OCI-LY1 (cell line): ENCODE data around the gene ADGRD2.

ENCODE experiments used
- H2AFZ ChIP-seq: fragments of 200-600 bp; sonication (generic), shearing (Covaris generic); 2 replicates; pipeline ENCODE4 v1.6.0; 2014; ENCODE audit warnings: antibody characterized with exemption, mild to moderate bottlenecking, low read length
- H3F3A ChIP-seq: fragments of 200-600 bp; sonication (generic), shearing (Covaris generic); 2 replicates; pipeline ENCODE4 v1.6.0; 2014; ENCODE audit warnings: mild to moderate bottlenecking, antibody characterized with exemption, low read length, moderate library complexity; ENCODE audit not compliant: insufficient read depth
- H3K27ac ChIP-seq: fragments of 200-600 bp; sonication (generic); 2 replicates; pipeline ENCODE4 v1.5.1; 2014; ENCODE audit warnings: low read length, mixed run types, mild to moderate bottlenecking, low read depth; ENCODE audit not compliant: poor library complexity, severe bottlenecking
- H3K27me3 ChIP-seq: fragments of 200-600 bp; sonication (generic); 2 replicates; pipeline ENCODE4 v1.6.0; 2014; ENCODE audit warnings: antibody characterized with exemption, mild to moderate bottlenecking, low read length, moderate library complexity; ENCODE audit not compliant: insufficient read depth
- H3K36me3 ChIP-seq: fragments of 200-600 bp; sonication (generic); 2 replicates; pipeline ENCODE4 v1.6.1; 2014; ENCODE audit warnings: mild to moderate bottlenecking, antibody characterized with exemption, low read length, moderate library complexity, mixed read lengths; ENCODE audit not compliant: insufficient read depth
- H3K4me1 ChIP-seq: fragments of 200-600 bp; sonication (generic); 2 replicates; pipeline ENCODE4 v1.5.1; 2014; ENCODE audit warnings: mild to moderate bottlenecking, low read length, moderate library complexity; ENCODE audit not compliant: insufficient read depth, severe bottlenecking
- H3K4me2 ChIP-seq: fragments of 200-600 bp; sonication (generic), shearing (Covaris generic); 2 replicates; pipeline ENCODE4 v1.6.1; 2014; ENCODE audit warnings: low read length
- H3K4me3 ChIP-seq: fragments of 200-600 bp; sonication (generic); 2 replicates; pipeline ENCODE4 v1.5.1; 2014; ENCODE audit warnings: low read length, low read depth, mild to moderate bottlenecking, mixed read lengths; ENCODE audit not compliant: poor library complexity, severe bottlenecking
- H3K79me2 ChIP-seq: fragments of 200-600 bp; shearing (Covaris generic); 2 replicates; pipeline ENCODE4 v1.6.1; 2016; ENCODE audit warnings: mixed run types, low read length, mixed read lengths; ENCODE audit not compliant: insufficient read depth
- H3K9ac ChIP-seq: fragments of 200-600 bp; sonication (generic), shearing (Covaris generic); 2 replicates; pipeline ENCODE4 v1.6.1; 2014; ENCODE audit warnings: mild to moderate bottlenecking, low read length, mixed read lengths
- H3K9me2 ChIP-seq: fragments of 200-600 bp; sonication (generic), shearing (Covaris generic); 2 replicates; pipeline ENCODE4 v1.6.1; 2014; ENCODE audit warnings: low read depth, mild to moderate bottlenecking, low read length, mixed read lengths
- H3K9me3 ChIP-seq: fragments of 200-600 bp; shearing (Covaris generic); 2 replicates; pipeline ENCODE4 v1.6.1; 2014; ENCODE audit warnings: low read length, mixed read lengths
- H4K20me1 ChIP-seq: fragments of 200-600 bp; sonication (generic), shearing (Covaris generic); 2 replicates; pipeline ENCODE4 v1.6.0; 2016; ENCODE audit warnings: mild to moderate bottlenecking, low read length; ENCODE audit not compliant: insufficient read depth
- EZH2 ChIP-seq: fragments of 200-600 bp; sonication (generic), shearing (Covaris generic); IDR thresholded peaks from 2 replicates; pipeline ENCODE4 v1.8.0; 2017; ENCODE audit warnings: borderline replicate concordance, mixed run types, mild to moderate bottlenecking, antibody characterized with exemption, low read length, moderate library complexity, mixed read lengths
- TF ChIP-seq, protein P1 (sequence below): fragments of 200-600 bp; sonication (generic), shearing (Covaris generic); IDR thresholded peaks from 2 replicates; pipeline ENCODE4 v1.5.1; 2017; ENCODE audit warnings: mild to moderate bottlenecking, antibody characterized with exemption, low read length, moderate library complexity, mixed read lengths

Gene ADGRD2

DNA sequence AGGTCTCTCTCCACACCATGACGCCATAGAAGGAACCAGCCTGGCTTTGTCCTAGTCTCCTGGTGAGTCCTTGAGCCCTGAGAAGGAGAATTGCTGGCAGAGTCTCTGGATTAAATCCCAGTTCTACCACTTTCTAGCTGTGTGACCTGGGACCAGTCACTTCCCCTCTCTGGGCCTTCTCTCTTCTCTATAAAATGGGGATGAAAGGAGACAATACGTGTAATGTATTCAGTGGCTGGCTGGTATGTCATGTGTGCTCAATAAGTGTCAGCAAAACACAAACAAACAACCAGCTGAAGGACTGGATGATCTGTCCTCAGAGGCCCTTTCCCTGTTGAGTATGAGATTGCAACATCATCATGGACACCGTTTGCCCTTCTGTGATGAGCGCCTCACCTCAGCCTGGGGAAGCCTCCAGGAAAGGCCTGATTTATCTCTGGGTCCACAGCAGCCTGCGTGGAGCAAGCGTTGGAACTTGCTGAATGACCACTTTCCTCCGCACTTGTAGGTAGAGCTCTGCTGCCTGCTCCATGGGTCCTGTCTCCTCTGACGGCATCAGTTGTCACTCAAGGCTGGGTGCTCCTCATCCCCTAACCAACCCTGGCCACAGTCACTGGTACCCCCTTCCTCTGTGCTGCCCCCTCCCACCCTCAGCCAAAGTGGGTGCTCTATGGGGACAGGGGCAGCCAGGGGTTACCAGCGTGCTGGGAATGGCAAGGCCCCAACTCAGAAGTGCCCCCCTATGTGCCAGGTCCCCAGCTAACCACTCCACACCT is 60.6 kb downstream of the ADGRD2 start:
- no peaks in the 10 kb centered on the region for H3K9me3 ChIP-seq
- no peaks in the 10 kb centered on the region; the same call in 1 of the 2 replicates for H3K27me3 ChIP-seq
- H3K4me1 ChIP-seq, result no peaks in the 10 kb centered on the region
- H3K9me2 ChIP-seq, result no peaks in the 10 kb centered on the region
- no peaks in the 10 kb centered on the region for H4K20me1 ChIP-seq
- TF ChIP-seq, protein P1, sequence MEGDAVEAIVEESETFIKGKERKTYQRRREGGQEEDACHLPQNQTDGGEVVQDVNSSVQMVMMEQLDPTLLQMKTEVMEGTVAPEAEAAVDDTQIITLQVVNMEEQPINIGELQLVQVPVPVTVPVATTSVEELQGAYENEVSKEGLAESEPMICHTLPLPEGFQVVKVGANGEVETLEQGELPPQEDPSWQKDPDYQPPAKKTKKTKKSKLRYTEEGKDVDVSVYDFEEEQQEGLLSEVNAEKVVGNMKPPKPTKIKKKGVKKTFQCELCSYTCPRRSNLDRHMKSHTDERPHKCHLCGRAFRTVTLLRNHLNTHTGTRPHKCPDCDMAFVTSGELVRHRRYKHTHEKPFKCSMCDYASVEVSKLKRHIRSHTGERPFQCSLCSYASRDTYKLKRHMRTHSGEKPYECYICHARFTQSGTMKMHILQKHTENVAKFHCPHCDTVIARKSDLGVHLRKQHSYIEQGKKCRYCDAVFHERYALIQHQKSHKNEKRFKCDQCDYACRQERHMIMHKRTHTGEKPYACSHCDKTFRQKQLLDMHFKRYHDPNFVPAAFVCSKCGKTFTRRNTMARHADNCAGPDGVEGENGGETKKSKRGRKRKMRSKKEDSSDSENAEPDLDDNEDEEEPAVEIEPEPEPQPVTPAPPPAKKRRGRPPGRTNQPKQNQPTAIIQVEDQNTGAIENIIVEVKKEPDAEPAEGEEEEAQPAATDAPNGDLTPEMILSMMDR, result no peak
- TF ChIP-seq EZH2, result no peak
- no peaks in the 10 kb centered on the region for H3K36me3 ChIP-seq
- no peak overlapping the region for H3K4me2 ChIP-seq
- no peak overlapping the region for H2AFZ ChIP-seq
- H3K79me2 ChIP-seq, result no peaks in the 10 kb centered on the region
- H3F3A ChIP-seq, result no peaks in the 10 kb centered on the region
- H3K9ac ChIP-seq, result no peak overlapping the region
- no peak overlapping the region for H3K27ac ChIP-seq
- H3K4me3 ChIP-seq, result no peak overlapping the region

DNA sequence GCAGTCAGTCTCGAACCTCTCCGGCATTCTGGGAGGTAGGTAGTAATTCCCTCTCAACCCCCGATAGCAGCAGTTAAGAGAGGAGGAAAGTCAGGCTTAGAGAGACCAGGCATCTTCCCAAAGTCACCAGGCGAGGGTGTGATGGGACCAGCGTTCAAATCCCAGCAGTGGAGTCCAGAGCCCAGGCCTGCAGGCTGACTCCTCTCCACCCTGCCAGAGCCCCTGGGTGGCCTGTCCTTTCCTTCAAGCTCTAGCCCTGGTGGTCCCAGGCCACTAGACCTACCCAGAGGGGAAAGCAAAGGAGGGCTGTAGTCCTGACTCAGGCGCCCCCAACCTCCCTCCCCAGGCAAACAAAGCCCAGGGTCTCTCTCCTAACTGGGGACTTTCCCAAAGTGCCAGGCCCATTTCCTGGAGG is 61.2 kb downstream of the ADGRD2 start:
- TF ChIP-seq, protein P1, result no peak
- TF ChIP-seq EZH2, result no peak
- Histone ChIP-seq H3K4me1 (no peaks in the 10 kb centered on the region), H3K27me3 (no peaks in the 10 kb centered on the region; the same call in 1 of the 2 replicates), H3F3A (no peaks in the 10 kb centered on the region), H3K9me3 (no peaks in the 10 kb centered on the region), H2AFZ (no peak overlapping the region), H3K9ac (no peak overlapping the region), H3K9me2 (no peaks in the 10 kb centered on the region), H4K20me1 (no peaks in the 10 kb centered on the region), H3K4me2 (no peak overlapping the region), H3K36me3 (no peaks in the 10 kb centered on the region), H3K27ac (no peak overlapping the region), H3K4me3 (no peak overlapping the region), H3K79me2 (no peaks in the 10 kb centered on the region)

DNA sequence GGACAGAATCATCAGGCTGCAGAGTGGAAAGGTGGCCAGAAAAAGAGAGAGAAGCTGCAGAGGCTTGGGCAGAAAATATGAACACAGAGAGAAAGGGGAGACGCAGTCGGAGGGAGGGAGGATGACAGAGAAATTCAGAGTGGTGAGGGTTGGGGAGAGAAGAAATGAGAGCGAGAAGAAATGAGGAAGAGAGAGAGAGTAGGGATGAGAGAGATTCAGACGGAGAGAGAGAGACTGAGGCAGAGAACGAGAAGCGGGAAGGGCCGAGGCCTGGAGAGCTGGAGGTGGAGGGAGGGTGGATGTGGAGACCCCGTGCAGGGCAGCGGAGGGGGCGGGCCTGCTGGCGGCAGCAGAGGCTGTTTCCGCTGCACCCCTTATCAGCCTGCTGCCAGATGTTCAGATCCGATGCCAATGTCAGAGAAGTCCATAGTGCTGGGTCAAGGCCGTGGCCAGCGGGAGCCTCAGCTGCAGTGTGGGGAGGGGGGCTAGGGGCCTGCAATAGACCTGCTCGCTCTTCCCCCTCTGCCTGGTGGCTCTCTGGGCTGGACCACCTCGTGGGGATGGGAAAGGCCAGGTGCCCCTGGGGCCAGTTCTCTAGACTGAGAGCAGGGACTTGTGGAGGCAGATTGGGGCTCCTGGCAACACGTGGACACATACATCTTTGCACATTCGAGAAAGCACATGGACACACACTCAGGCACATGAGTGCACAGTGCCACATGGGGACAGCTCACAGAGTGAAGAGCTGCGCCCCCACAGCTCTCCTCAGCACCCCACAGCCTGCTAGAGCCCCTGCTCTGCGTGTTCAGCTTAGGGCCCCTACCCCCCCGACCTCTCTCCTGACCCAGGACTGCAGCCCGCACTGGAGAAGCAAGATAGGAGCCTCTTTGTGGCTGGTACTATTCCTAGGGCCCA is 61.9 kb downstream of the ADGRD2 start:
- Histone ChIP-seq H2AFZ (no peak overlapping the region), H3K9me3 (no peaks in the 10 kb centered on the region), H3K27ac (no peak overlapping the region), H3K9ac (no peak overlapping the region), H4K20me1 (no peaks in the 10 kb centered on the region), H3K4me2 (no peak overlapping the region), H3K79me2 (no peaks in the 10 kb centered on the region), H3K9me2 (no peaks in the 10 kb centered on the region), H3K4me1 (no peaks in the 10 kb centered on the region), H3F3A (no peaks in the 10 kb centered on the region), H3K27me3 (no peaks in the 10 kb centered on the region; the same call in 1 of the 2 replicates), H3K36me3 (no peaks in the 10 kb centered on the region), H3K4me3 (no peak overlapping the region)
- TF ChIP-seq, protein P1, result no peak
- no peak for TF ChIP-seq EZH2
